HepG2 (cell line): ENCODE data around the gene CGNL1. TPM values are rescaled to one million over a fixed set of nuclear protein-coding genes. Genes with fewer than 3 reads are reported as not detected.

ENCODE experiments used
- ATAC-seq: fragments of 200-7000 bp; cut with Tn5 transposase; 3 replicates; pipeline ENCODE4 v1.9.1; 2020; ENCODE audit warnings: mild to moderate bottlenecking, moderate library complexity
- BruUV-seq: library from RNA; stranded (reverse); fragments of 400-500 nt; replicated peaks from 2 replicates; lab custom pipeline; 2021; lab: Mats Ljungman, UMichigan
- CTCF ChIA-PET: fragments of 300-600 bp; formaldehyde crosslinking; extraction: SDS; loops from one replicate; lab custom pipeline; 2021; ENCODE audit warnings: low total read pairs, inconsistent platforms, low intra/inter-chr PET ratio; lab: Yijun Ruan, JAX
- POLR2A ChIA-PET: fragments of 350-600 bp; sonication (Branson Sonifier 250); formaldehyde crosslinking; loops from one replicate; lab custom pipeline; 2020; ENCODE audit warnings: antibody characterized with exemption, inconsistent platforms; lab: Yijun Ruan, JAX
- DNase-seq: peaks from one replicate; pipeline ENCODE4 v3.0.0-alpha.2; 2015; ENCODE audit warnings: low spot score
- FAIRE-seq: peaks from 3 replicates; lab custom pipeline; 2011; peaks lifted over from hg19 to GRCh38; lab: Jason Lieb, UNC
- H2AFZ ChIP-seq: one replicate; pipeline ENCODE4 v1.6.1; 2011; ENCODE audit warnings: low read length, inconsistent platforms
- H3K27ac ChIP-seq: fragments of 300-600 bp; 3 replicates; pipeline ENCODE4 v1.8.0; 2011; ENCODE audit warnings: mixed run types, mild to moderate bottlenecking, mixed read lengths, low read length, inconsistent platforms; ENCODE audit not compliant: insufficient read depth; ENCODE audit errors: extremely low read length
- H3K27me3 ChIP-seq, 2 experiments: fragments of 200-600 bp in 1 of 2; 2 replicates in 1 of 2; 3 replicates in 1 of 2; pipeline versions ENCODE4 v1.6.0 to v1.8.0; 2011; ENCODE audit warnings: low read length in 2 of 2, mild to moderate bottlenecking in 2 of 2, moderate library complexity in 2 of 2, inconsistent platforms in 1 of 2; ENCODE audit not compliant: insufficient read depth in 2 of 2, control insufficient read depth in 1 of 2
- H3K36me3 ChIP-seq, 2 experiments: fragments of 200-600 bp in 1 of 2; replicated peaks in 1 of 2; 2 replicates in 1 of 2; 3 replicates in 1 of 2; pipeline versions ENCODE4 v1.5.1 to v1.8.0; 2011; ENCODE audit warnings: low read length in 2 of 2, inconsistent platforms in 1 of 2; ENCODE audit not compliant: insufficient read depth in 2 of 2, control insufficient read depth in 1 of 2
- H3K4me1 ChIP-seq: 2 replicates; pipeline ENCODE4 v1.5.1; 2012; ENCODE audit warnings: low read length, inconsistent platforms; ENCODE audit not compliant: insufficient read depth
- H3K4me2 ChIP-seq: 2 replicates; pipeline ENCODE4 v1.6.0; 2011; ENCODE audit warnings: low read depth, low read length, inconsistent platforms
- H3K4me3 ChIP-seq, 3 experiments: fragments of 200-600 bp in 1 of 3; sonication (generic), shearing (Covaris generic) in 1 of 3; replicated peaks in 1 of 3; 2 replicates each; pipeline ENCODE4 v1.5.1; 2011 to 2016; ENCODE audit warnings: low read length in 3 of 3, inconsistent platforms in 2 of 3, low read depth in 2 of 3, mild to moderate bottlenecking in 2 of 3, control low read depth in 1 of 3, mixed read lengths in 1 of 3; ENCODE audit not compliant: insufficient read depth in 1 of 3
- H3K79me2 ChIP-seq: one replicate; pipeline ENCODE4 v1.6.1; 2011; ENCODE audit warnings: low read length, inconsistent platforms; ENCODE audit not compliant: insufficient read depth
- H3K9ac ChIP-seq: 2 replicates; pipeline ENCODE4 v1.6.0; 2011; ENCODE audit warnings: mild to moderate bottlenecking, low read depth, low read length, inconsistent platforms; ENCODE audit not compliant: insufficient read depth
- H3K9me3 ChIP-seq: 2 replicates; pipeline ENCODE4 v1.5.1; 2012; ENCODE audit warnings: mild to moderate bottlenecking, low read length
- H4K20me1 ChIP-seq: 2 replicates; pipeline ENCODE4 v1.6.0; 2011; ENCODE audit warnings: inconsistent platforms, mild to moderate bottlenecking, low read length, moderate library complexity; ENCODE audit not compliant: insufficient read depth
- BCL6 ChIP-seq: IDR thresholded peaks from 2 replicates; pipeline ENCODE4 v1.6.1; 2016; ENCODE audit warnings: missing genetic modification reagents, missing compliant biosample characterization
- DDIT3 ChIP-seq: sonication (generic); formaldehyde crosslinking; IDR thresholded peaks from 2 replicates; pipeline ENCODE4 v1.4.0; 2020; ENCODE audit warnings: mild to moderate bottlenecking, missing genetic modification reagents
- E2F2 ChIP-seq: sonication (generic); formaldehyde crosslinking; IDR thresholded peaks from 2 replicates; pipeline ENCODE4 v1.4.0; 2020; ENCODE audit warnings: missing genetic modification reagents, borderline replicate concordance
- HHEX ChIP-seq: IDR thresholded peaks from 2 replicates; pipeline ENCODE4 v1.6.1; 2016; ENCODE audit warnings: control low read depth
- MAFF ChIP-seq: IDR thresholded peaks from 2 replicates; pipeline ENCODE4 v1.6.1; 2011; ENCODE audit warnings: low read depth, low read length, improper control_type of control experiment
- MAFK ChIP-seq, 2 experiments: IDR thresholded peaks in 1 of 2; conservative IDR thresholded peaks in 1 of 2; 2 replicates each; pipeline ENCODE4 v1.6.1; 2011; ENCODE audit warnings: improper control_type of control experiment in 2 of 2, low read length in 2 of 2
- NFE2L1 ChIP-seq: sonication (generic); formaldehyde crosslinking; IDR thresholded peaks from 2 replicates; pipeline ENCODE4 v1.4.0; 2020; ENCODE audit warnings: missing genetic modification reagents, mild to moderate bottlenecking, borderline replicate concordance
- SP140L ChIP-seq: sonication (generic); formaldehyde crosslinking; IDR thresholded peaks from 2 replicates; pipeline ENCODE4 v1.4.0; 2020; ENCODE audit warnings: missing genetic modification reagents, borderline replicate concordance
- ZFAT ChIP-seq: sonication (generic); formaldehyde crosslinking; conservative IDR thresholded peaks from 2 replicates; pipeline ENCODE4 v1.8.1; 2023; ENCODE audit warnings: missing genetic modification reagents, inconsistent platforms
- ZNF280D ChIP-seq: sonication (generic); formaldehyde crosslinking; IDR thresholded peaks from 2 replicates; pipeline ENCODE4 v1.5.1; 2020; ENCODE audit warnings: mild to moderate bottlenecking, missing genetic modification reagents
- ZNF326 ChIP-seq: sonication (generic); formaldehyde crosslinking; IDR thresholded peaks from 2 replicates; pipeline ENCODE4 v1.4.0; 2020; ENCODE audit warnings: missing genetic modification reagents, borderline replicate concordance
- ZXDC ChIP-seq: sonication (generic); formaldehyde crosslinking; IDR thresholded peaks from 2 replicates; pipeline ENCODE4 v1.5.0; 2020; ENCODE audit warnings: mild to moderate bottlenecking, missing genetic modification reagents
- WGBS: methylation state at CpG from one replicate; pipeline ENCODE4 v1.1.6; 2017; ENCODE audit warnings: low lambda C conversion rate; 5-methylcytosine and 5-hydroxymethylcytosine counted together
- in situ Hi-C: cut with HindIII; loops from 2 replicates; pipeline ENCODE4 v1.10.0; 2017; ENCODE audit warnings: low pct_unique_long_range_greater_than_20kb; ENCODE audit not compliant: extremely low pct_ligation_motif_present
- intact Hi-C: fragments of 100-400 bp; cut with micrococcal nuclease; formaldehyde crosslinking; loops from one replicate; pipeline ENCODE4 v1.10.0; 2022; ENCODE audit not compliant: unreplicated experiment
- polyA plus RNA-seq, 8 experiments: library from polyadenylated mRNA; depleted of rRNA in 3 of 8; stranded (reverse) in 7 of 8; unstranded in 1 of 8; fragments of >200 nt; fragmentation: Illumina TruSeq in 4 of 8; extraction: Trizol in 4 of 8; gene quantifications; 2 replicates each; pipeline versions ENCODE4 v1.2.1 to v1.2.3, GENCODE V29; 2011 to 2016; ENCODE audit warnings: low read depth in 4 of 8, missing spikeins in 1 of 8, mixed read lengths in 1 of 8; ENCODE audit not compliant: insufficient read depth in 1 of 8
- total RNA-seq, 5 experiments: library from RNA; depleted of rRNA; stranded (reverse); fragments of >200 nt; fragmentation: Illumina TruSeq; extraction: Trizol; gene quantifications; 2 replicates each; pipeline ENCODE4 v1.2.3, GENCODE V29; 2016; ENCODE audit warnings: low read depth in 1 of 5

The CGNL1 gene
- total and polyA plus RNA-seq, 2 of the 13 experiments (the other 11 are each of a cell fraction or from before 2014, with no cell fraction given): 5.6 to 15.6 TPM

GRCh38 chr15:57589281-57589680, 213.0 kb downstream of the CGNL1 start:
- ATAC-seq (no peak), FAIRE-seq (no peak)
- H3K79me2 ChIP-seq: no peaks in the 10 kb centered on the region
- 0% methylated on average over 1 of the region's 1 CpG for WGBS
- H4K20me1 ChIP-seq: no peaks in the 10 kb centered on the region
- in situ Hi-C loops (no loop called here), intact Hi-C loops (no loop called here)
- H3K4me2 ChIP-seq: no peak overlapping the region
- no TSS peak for BruUV-seq
- CTCF ChIA-PET: no interaction called here
- H2AFZ ChIP-seq: no peak overlapping the region
- H3K9ac ChIP-seq: no peak overlapping the region
- POLR2A ChIA-PET: no interaction called here
- no peaks in the 10 kb centered on the region for H3K36me3 ChIP-seq
- TF ChIP-seq MAFF (peak; percentile 36; the same call in 1 of the 2 replicates), MAFK (conservative IDR thresholded peaks at IDR 0.05 in 1 of 2, IDR thresholded peaks at IDR 0.05 in 1 of 2; ENCODE audit: low read length in 2 of 2) (peak; percentile 37 to 60; a peak in 3 of 4 replicates), ZXDC (CRISPR knock-in tag) (no peak)
- TF ChIP-seq, all 625 proteins: peak for 2
- DNase-seq: no peak
- no peak overlapping the region for H3K4me3 ChIP-seq
- peaks cover 5 to 43% of the 10 kb centered on the region in 2 experiments for H3K27me3 ChIP-seq
- no peaks in the 10 kb centered on the region for H3K4me1 ChIP-seq
- no peak overlapping the region for H3K27ac ChIP-seq
- no peaks in the 10 kb centered on the region for H3K9me3 ChIP-seq

GRCh38 chr15:57589754-57590153, 213.4 kb downstream of the CGNL1 start:
- no peak for DNase-seq
- in situ Hi-C loops (no loop called here), intact Hi-C loops (no loop called here)
- ATAC-seq: no peak
- H3K4me3 ChIP-seq: no peak overlapping the region
- no peaks in the 10 kb centered on the region for H3K79me2 ChIP-seq
- POLR2A ChIA-PET: no interaction called here
- H3K9ac ChIP-seq: no peak overlapping the region
- CTCF ChIA-PET: no interaction called here
- no TSS peak for BruUV-seq
- H3K4me2 ChIP-seq: no peak overlapping the region
- 31% methylated on average over 2 of the region's 2 CpGs for WGBS
- H3K27me3 ChIP-seq: peaks cover 5 to 43% of the 10 kb centered on the region in 2 experiments
- no peaks in the 10 kb centered on the region for H3K36me3 ChIP-seq
- H3K27ac ChIP-seq: no peak overlapping the region
- H4K20me1 ChIP-seq: no peaks in the 10 kb centered on the region
- no peak overlapping the region for H2AFZ ChIP-seq
- H3K9me3 ChIP-seq: no peaks in the 10 kb centered on the region
- H3K4me1 ChIP-seq: no peaks in the 10 kb centered on the region
- FAIRE-seq: no peak
- no peak for TF ChIP-seq NFE2L1 (CRISPR knock-in tag)
- TF ChIP-seq SP140L (CRISPR knock-in tag): no peak
- TF ChIP-seq ZFAT (CRISPR knock-in tag): no peak
- no peak for TF ChIP-seq E2F2 (CRISPR knock-in tag)
- no peak for TF ChIP-seq DDIT3
- no peak for TF ChIP-seq BCL6
- TF ChIP-seq HHEX (CRISPR knock-in tag): no peak
- TF ChIP-seq ZNF280D (CRISPR knock-in tag): no peak
- TF ChIP-seq ZNF326 (CRISPR knock-in tag): no peak
